RWPE2 (cell line): ENCODE results near the gene RCN2.

Experiments
- ATAC-seq: fragments of 200-7000 bp; cut with Tn5 transposase; 3 replicates; pipeline ENCODE4 v1.9.1; 2021; ENCODE audit warnings: low read depth
- DNase-seq: peaks from one replicate; pipeline ENCODE4 v3.0.0-alpha.2; 2020; ENCODE audit warnings: low spot score
- H3K27ac ChIP-seq: fragments of 450-650 bp; 2 replicates; pipeline ENCODE4 v1.5.1; 2017; ENCODE audit warnings: mild to moderate bottlenecking; ENCODE audit not compliant: poor library complexity, severe bottlenecking
- H3K27me3 ChIP-seq: fragments of 250-450 bp; sonication (Bioruptor Pico); 2 replicates; pipeline ENCODE4 v1.5.1; 2021; ENCODE audit warnings: mild to moderate bottlenecking, moderate library complexity; ENCODE audit not compliant: insufficient read depth, poor library complexity, severe bottlenecking
- H3K36me3 ChIP-seq: fragments of 250-450 bp; sonication (Bioruptor Pico); 2 replicates; pipeline ENCODE4 v1.5.1; 2020; ENCODE audit warnings: low read depth, mild to moderate bottlenecking, moderate library complexity
- H3K4me1 ChIP-seq: fragments of 250-450 bp; sonication (Bioruptor Pico); 2 replicates; pipeline ENCODE4 v1.5.1; 2021; ENCODE audit warnings: mild to moderate bottlenecking, moderate library complexity; ENCODE audit not compliant: insufficient read depth, poor library complexity, severe bottlenecking
- H3K4me3 ChIP-seq: fragments of 250-450 bp; sonication (Bioruptor Pico); 2 replicates; pipeline ENCODE4 v1.5.1; 2021; ENCODE audit warnings: mild to moderate bottlenecking, moderate library complexity; ENCODE audit not compliant: severe bottlenecking
- H3K9me3 ChIP-seq: fragments of 250-450 bp; sonication (Bioruptor Pico); 2 replicates; pipeline ENCODE4 v1.5.1; 2021; ENCODE audit warnings: mild to moderate bottlenecking, moderate library complexity; ENCODE audit not compliant: severe bottlenecking
- TF ChIP-seq, protein P1 (sequence below): fragments of 450-650 bp; IDR thresholded peaks from one replicate; pipeline ENCODE4 v1.5.1; 2017; ENCODE audit warnings: mild to moderate bottlenecking, moderate library complexity; ENCODE audit not compliant: poor library complexity, severe bottlenecking

RCN2 gene

GRCh38 chr15:76954744-76955143 lies 23.2 kb downstream of the RCN2 start:
- no peak for ATAC-seq

GRCh38 chr15:76961268-76962011 lies 29.9 kb downstream of the RCN2 start:
- Histone ChIP-seq H3K36me3 (no peaks in the 10 kb centered on the region), H3K27ac (no peak overlapping the region), H3K9me3 (no peaks in the 10 kb centered on the region), H3K4me1 (peaks cover 4% of the 10 kb centered on the region), H3K4me3 (no peak overlapping the region), H3K27me3 (no peaks in the 10 kb centered on the region)
- no peak for DNase-seq
- TF ChIP-seq, protein P1, sequence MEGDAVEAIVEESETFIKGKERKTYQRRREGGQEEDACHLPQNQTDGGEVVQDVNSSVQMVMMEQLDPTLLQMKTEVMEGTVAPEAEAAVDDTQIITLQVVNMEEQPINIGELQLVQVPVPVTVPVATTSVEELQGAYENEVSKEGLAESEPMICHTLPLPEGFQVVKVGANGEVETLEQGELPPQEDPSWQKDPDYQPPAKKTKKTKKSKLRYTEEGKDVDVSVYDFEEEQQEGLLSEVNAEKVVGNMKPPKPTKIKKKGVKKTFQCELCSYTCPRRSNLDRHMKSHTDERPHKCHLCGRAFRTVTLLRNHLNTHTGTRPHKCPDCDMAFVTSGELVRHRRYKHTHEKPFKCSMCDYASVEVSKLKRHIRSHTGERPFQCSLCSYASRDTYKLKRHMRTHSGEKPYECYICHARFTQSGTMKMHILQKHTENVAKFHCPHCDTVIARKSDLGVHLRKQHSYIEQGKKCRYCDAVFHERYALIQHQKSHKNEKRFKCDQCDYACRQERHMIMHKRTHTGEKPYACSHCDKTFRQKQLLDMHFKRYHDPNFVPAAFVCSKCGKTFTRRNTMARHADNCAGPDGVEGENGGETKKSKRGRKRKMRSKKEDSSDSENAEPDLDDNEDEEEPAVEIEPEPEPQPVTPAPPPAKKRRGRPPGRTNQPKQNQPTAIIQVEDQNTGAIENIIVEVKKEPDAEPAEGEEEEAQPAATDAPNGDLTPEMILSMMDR, result no peak
- no peak; the same call in 2 of the 3 replicates for ATAC-seq

More at GRCh38 chr15:76954744-76955143, 23.2 kb downstream of the RCN2 start:
- no peaks in the 10 kb centered on the region for H3K9me3 ChIP-seq
- no peak overlapping the region for H3K27ac ChIP-seq
- no peak for DNase-seq
- no peak overlapping the region for H3K4me3 ChIP-seq
- peaks cover 3% of the 10 kb centered on the region; the same call in 1 of the 2 replicates for H3K36me3 ChIP-seq
- no peaks in the 10 kb centered on the region for H3K4me1 ChIP-seq
- TF ChIP-seq, protein P1, result no peak
- no peaks in the 10 kb centered on the region for H3K27me3 ChIP-seq

GRCh38 chr15:76962337-76963013 lies 30.9 kb downstream of the RCN2 start:
- peaks cover 4% of the 10 kb centered on the region for H3K4me1 ChIP-seq
- no peak for ATAC-seq
- no peak overlapping the region for H3K4me3 ChIP-seq
- no peaks in the 10 kb centered on the region for H3K9me3 ChIP-seq
- TF ChIP-seq, protein P1, result no peak
- no peak overlapping the region for H3K27ac ChIP-seq
- no peak for DNase-seq
- H3K27me3 ChIP-seq, result no peaks in the 10 kb centered on the region
- H3K36me3 ChIP-seq, result no peaks in the 10 kb centered on the region

- Histone ChIP-seq H3K4me3 (no peak overlapping the region), H3K4me1 (peaks cover 4% of the 10 kb centered on the region), H3K36me3 (no peaks in the 10 kb centered on the region), H3K9me3 (no peaks in the 10 kb centered on the region), H3K27ac (no peak overlapping the region), H3K27me3 (no peaks in the 10 kb centered on the region)
- DNase-seq (no peak), ATAC-seq (peak; percentile 68; the same call in 2 of the 3 replicates)
- TF ChIP-seq, protein P1, result no peak
Observed at GRCh38 chr15:76963596-76963995, 32.0 kb downstream of the RCN2 start.
